Measurements from ENCODE around the gene MPC1L.

The MPC1L gene

GRCh38 chrX:40615976-40616375 lies 7.3 kb upstream of the MPC1L start:
- Histone ChIP-seq H3K27ac (replicated peaks) (no peak overlapping the region), H3K27me3 (ENCODE audit: insufficient read depth, poor library complexity, severe bottlenecking) (no peaks in the 10 kb centered on the region), H3K4me3 (replicated peaks; ENCODE audit: insufficient read depth, low read length) (no peak overlapping the region)
- TF ChIP-seq POLR2AphosphoS5 (IDR thresholded peaks at IDR 0.05; ENCODE audit: low read depth): no peak
- TF ChIP-seq CTCF (IDR thresholded peaks at IDR 0.05; ENCODE audit: insufficient read depth, low read length): no peak
- TF ChIP-seq SPI1 (IDR thresholded peaks at IDR 0.05; ENCODE audit: borderline replicate concordance, low read depth): no peak
- TF ChIP-seq REST (IDR thresholded peaks at IDR 0.05; ENCODE audit: insufficient replicate concordance, low read depth): no peak
- TF ChIP-seq GABPA (IDR thresholded peaks at IDR 0.05; ENCODE audit: low read depth): no peak
- DNase-seq (ENCODE audit: low read depth in 1 of 2, low spot score in 1 of 2): no peak

GRCh38 chrX:40617566-40617965 lies 5.7 kb upstream of the MPC1L start:
- Histone ChIP-seq H3K4me3 (replicated peaks; ENCODE audit: insufficient read depth, low read length) (no peak overlapping the region), H3K27me3 (ENCODE audit: insufficient read depth, poor library complexity, severe bottlenecking) (no peaks in the 10 kb centered on the region), H3K27ac (replicated peaks) (no peak overlapping the region)
- no peak for DNase-seq (ENCODE audit: low read depth in 1 of 2, low spot score in 1 of 2)
- TF ChIP-seq SPI1 (IDR thresholded peaks at IDR 0.05; ENCODE audit: borderline replicate concordance, low read depth): no peak
- TF ChIP-seq CTCF (IDR thresholded peaks at IDR 0.05; ENCODE audit: insufficient read depth, low read length): no peak
- TF ChIP-seq REST (IDR thresholded peaks at IDR 0.05; ENCODE audit: insufficient replicate concordance, low read depth): no peak
- no peak for TF ChIP-seq POLR2AphosphoS5 (IDR thresholded peaks at IDR 0.05; ENCODE audit: low read depth)
- no peak for TF ChIP-seq GABPA (IDR thresholded peaks at IDR 0.05; ENCODE audit: low read depth)

- H3K4me3 ChIP-seq (replicated peaks; ENCODE audit: insufficient read depth, low read length): no peak overlapping the region
- TF ChIP-seq CTCF (IDR thresholded peaks at IDR 0.05; ENCODE audit: insufficient read depth, low read length) (no peak), POLR2AphosphoS5 (IDR thresholded peaks at IDR 0.05; ENCODE audit: low read depth) (no peak), REST (IDR thresholded peaks at IDR 0.05; ENCODE audit: insufficient replicate concordance, low read depth) (no peak), SPI1 (IDR thresholded peaks at IDR 0.05; ENCODE audit: borderline replicate concordance, low read depth) (no peak), GABPA (IDR thresholded peaks at IDR 0.05; ENCODE audit: low read depth) (no peak)
- no peak overlapping the region for H3K27ac ChIP-seq (replicated peaks)
- H3K27me3 ChIP-seq (ENCODE audit: insufficient read depth, poor library complexity, severe bottlenecking): no peaks in the 10 kb centered on the region
- no peak for DNase-seq (ENCODE audit: low read depth in 1 of 2, low spot score in 1 of 2)
Observed at GRCh38 chrX:40622479-40623138, 619 bp upstream of the MPC1L start.

Data from HL-60 (cell line).